Breast epithelium (tissue), 3 donors: ENCODE measurements around the gene FBN3.

Source experiments
- CTCF ChIP-seq, 3 donors: fragments of 450-650 bp; IDR thresholded peaks; one replicate each; pipeline ENCODE4 v1.5.1; 2016 to 2017; ENCODE audit warnings: antibody characterized with exemption in 3 of 3, mild to moderate bottlenecking in 3 of 3, moderate library complexity in 3 of 3
- POLR2A ChIP-seq: fragments of 450-650 bp; IDR thresholded peaks from one replicate; pipeline ENCODE4 v1.6.1; 2016; ENCODE audit warnings: antibody characterized with exemption, mild to moderate bottlenecking, moderate library complexity

GRCh38 chr19:8093740-8094139 lies 55.7 kb downstream of the FBN3 start:
- no peak for TF ChIP-seq POLR2A
- TF ChIP-seq CTCF (IDR thresholded peaks at IDR 0.05) = no peak
